Trophoblast cell (in vitro differentiated cells and primary cell): Measurements from ENCODE around the gene INHA.

ENCODE experiments used
- DNase-seq, 2 donors: peaks; one replicate each; pipeline ENCODE4 v3.0.0-alpha.2; 2016
- H2AFZ ChIP-seq: 2 replicates; pipeline ENCODE4 v1.6.1; 2013; ENCODE audit warnings: low read length, moderate library complexity, mild to moderate bottlenecking; ENCODE audit not compliant: insufficient read depth, poor library complexity
- H2AK5ac ChIP-seq: 2 replicates; pipeline ENCODE4 v1.6.1; 2013; ENCODE audit warnings: mild to moderate bottlenecking, low read length
- H2BK120ac ChIP-seq: 2 replicates; pipeline ENCODE4 v1.6.1; 2013; ENCODE audit warnings: low read length, mild to moderate bottlenecking, moderate library complexity; ENCODE audit not compliant: insufficient read depth, poor library complexity
- H2BK12ac ChIP-seq: 2 replicates; pipeline ENCODE4 v1.6.1; 2013; ENCODE audit warnings: mild to moderate bottlenecking, low read length, moderate library complexity
- H2BK5ac ChIP-seq: 2 replicates; pipeline ENCODE4 v1.6.1; 2013; ENCODE audit warnings: low read length, low read depth, moderate library complexity, mild to moderate bottlenecking; ENCODE audit not compliant: poor library complexity
- H3K14ac ChIP-seq: 2 replicates; pipeline ENCODE4 v1.6.1; 2013; ENCODE audit warnings: mild to moderate bottlenecking, low read length
- H3K18ac ChIP-seq: 2 replicates; pipeline ENCODE4 v1.6.1; 2013; ENCODE audit warnings: mild to moderate bottlenecking, low read length
- H3K23ac ChIP-seq: 2 replicates; pipeline ENCODE4 v1.6.1; 2013; ENCODE audit warnings: low read length
- H3K27ac ChIP-seq: 2 replicates; pipeline ENCODE4 v1.5.1; 2013; ENCODE audit warnings: low read depth, mild to moderate bottlenecking, inconsistent platforms, low read length, moderate library complexity
- H3K27me3 ChIP-seq: 2 replicates; pipeline ENCODE4 v1.6.1; 2013; ENCODE audit warnings: inconsistent platforms, mild to moderate bottlenecking, low read length, moderate library complexity; ENCODE audit not compliant: insufficient read depth
- H3K36me3 ChIP-seq, 2 experiments: 1 replicate in 1 of 2; 2 replicates in 1 of 2; pipeline ENCODE4 v1.6.1; 2013; ENCODE audit warnings: low read length in 2 of 2, mild to moderate bottlenecking in 2 of 2, moderate library complexity in 1 of 2; ENCODE audit not compliant: insufficient read depth in 2 of 2, control insufficient read depth in 1 of 2
- H3K4ac ChIP-seq: 2 replicates; pipeline ENCODE4 v1.6.1; 2013; ENCODE audit warnings: low read depth, mild to moderate bottlenecking, low read length, moderate library complexity
- H3K4me1 ChIP-seq, 2 experiments: 1 replicate in 1 of 2; 2 replicates in 1 of 2; pipeline ENCODE4 v1.6.1; 2013; ENCODE audit warnings: low read length in 2 of 2, mild to moderate bottlenecking in 2 of 2, moderate library complexity in 1 of 2; ENCODE audit not compliant: insufficient read depth in 2 of 2, control insufficient read depth in 1 of 2
- H3K4me2 ChIP-seq: 2 replicates; pipeline ENCODE4 v1.6.1; 2013; ENCODE audit warnings: inconsistent platforms, mild to moderate bottlenecking, low read length, moderate library complexity
- H3K4me3 ChIP-seq: 2 replicates; pipeline ENCODE4 v1.5.1; 2013; ENCODE audit warnings: mild to moderate bottlenecking, low read depth, low read length, inconsistent platforms
- H3K79me1 ChIP-seq: one replicate; pipeline ENCODE4 v1.6.1; 2013; ENCODE audit warnings: low read length
- H3K79me2 ChIP-seq: 2 replicates; pipeline ENCODE4 v1.6.1; 2013; ENCODE audit warnings: low read length, mild to moderate bottlenecking; ENCODE audit not compliant: control insufficient read depth, insufficient read depth, poor library complexity
- H3K9ac ChIP-seq: 2 replicates; pipeline ENCODE4 v1.6.1; 2013; ENCODE audit warnings: mild to moderate bottlenecking, low read length
- H3K9me3 ChIP-seq: 2 replicates; pipeline ENCODE4 v1.6.1; 2013; ENCODE audit warnings: low read depth, mild to moderate bottlenecking, control low read depth, inconsistent platforms, low read length; ENCODE audit not compliant: insufficient read depth
- H4K12ac ChIP-seq: 2 replicates; pipeline ENCODE4 v1.6.1; 2013; ENCODE audit warnings: low read depth, mild to moderate bottlenecking, low read length, moderate library complexity
- H4K8ac ChIP-seq: 2 replicates; pipeline ENCODE4 v1.6.1; 2013; ENCODE audit warnings: low read depth, mild to moderate bottlenecking, low read length, moderate library complexity
- H4K91ac ChIP-seq: one replicate; pipeline ENCODE4 v1.6.1; 2013; ENCODE audit warnings: low read depth, mild to moderate bottlenecking, low read length, moderate library complexity
- WGBS: extraction: QIAGEN DNeasy Blood & Tissue Kit; methylation state at CpG from one replicate; pipeline ENCODE4 v1.1.7; 2013; ENCODE audit warnings: missing lambda C conversion rate; ENCODE audit not compliant: insufficient read length, insufficient coverage; ENCODE audit errors: extremely low coverage; 5-methylcytosine and 5-hydroxymethylcytosine counted together

INHA gene

DNA sequence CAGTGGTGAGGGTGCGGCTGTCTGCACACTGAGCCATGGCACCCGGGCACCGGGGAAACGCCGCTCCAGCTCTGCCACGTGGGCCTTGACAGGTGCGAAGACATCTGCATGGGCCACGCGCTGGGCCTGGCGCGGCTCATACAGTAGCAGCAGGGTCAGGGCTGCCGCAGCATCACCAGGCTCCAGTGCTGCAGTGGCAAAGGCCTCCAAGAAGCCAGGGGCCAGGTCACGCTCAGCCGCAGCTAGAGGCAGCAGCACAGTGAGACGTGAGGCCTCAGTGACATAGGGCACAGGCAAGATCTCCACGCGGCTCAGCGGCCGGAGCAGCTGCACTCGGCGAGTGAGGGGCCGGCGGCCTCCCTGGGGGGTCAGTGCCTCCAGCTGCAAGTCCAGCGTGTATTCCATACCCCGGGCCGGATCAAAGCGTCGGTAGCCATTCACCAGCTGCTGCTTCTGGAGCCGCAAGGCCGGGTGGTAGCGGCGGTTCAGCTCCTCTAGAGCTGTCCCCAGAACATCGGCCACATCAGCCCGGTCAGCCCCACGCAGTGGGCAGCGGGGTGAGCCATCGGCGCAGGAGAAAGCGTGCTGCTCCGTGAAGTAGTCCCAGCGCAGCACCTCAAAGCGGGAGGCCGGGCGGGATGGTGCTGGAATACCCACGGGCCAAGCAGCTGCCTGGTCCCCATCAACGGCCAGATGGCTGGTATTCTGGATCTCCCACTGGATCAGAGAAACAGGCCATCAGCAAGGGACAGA is 32.0 kb upstream of the INHA start:
- H3K18ac ChIP-seq = no peak overlapping the region
- no peak overlapping the region for H4K8ac ChIP-seq
- H3K79me1 ChIP-seq = peaks cover 9% of the 10 kb centered on the region
- no peak overlapping the region for H2BK5ac ChIP-seq
- no peak overlapping the region for H3K23ac ChIP-seq
- no peak overlapping the region for H4K12ac ChIP-seq
- no peak overlapping the region for H3K14ac ChIP-seq
- H3K36me3 ChIP-seq = peaks cover 31 to 33% of the 10 kb centered on the region in 2 experiments
- H3K9ac ChIP-seq = no peak overlapping the region
- no peak overlapping the region for H2AK5ac ChIP-seq
- WGBS = no CpG with 5 or more reads among the region's 46 CpGs
- no peaks in the 10 kb centered on the region for H3K27me3 ChIP-seq
- H2BK120ac ChIP-seq = no peak overlapping the region
- H4K91ac ChIP-seq = no peak overlapping the region
- no peak overlapping the region for H2BK12ac ChIP-seq
- H2AFZ ChIP-seq = no peak overlapping the region
- no peak overlapping the region for H3K4me3 ChIP-seq
- DNase-seq = no peak
- peaks cover 8% of the 10 kb centered on the region for H3K79me2 ChIP-seq
- H3K27ac ChIP-seq = no peak overlapping the region
- no peak overlapping the region for H3K4ac ChIP-seq
- H3K4me1 ChIP-seq = peaks cover 10 to 28% of the 10 kb centered on the region in 2 experiments
- H3K9me3 ChIP-seq = no peaks in the 10 kb centered on the region
- no peak overlapping the region for H3K4me2 ChIP-seq

DNA sequence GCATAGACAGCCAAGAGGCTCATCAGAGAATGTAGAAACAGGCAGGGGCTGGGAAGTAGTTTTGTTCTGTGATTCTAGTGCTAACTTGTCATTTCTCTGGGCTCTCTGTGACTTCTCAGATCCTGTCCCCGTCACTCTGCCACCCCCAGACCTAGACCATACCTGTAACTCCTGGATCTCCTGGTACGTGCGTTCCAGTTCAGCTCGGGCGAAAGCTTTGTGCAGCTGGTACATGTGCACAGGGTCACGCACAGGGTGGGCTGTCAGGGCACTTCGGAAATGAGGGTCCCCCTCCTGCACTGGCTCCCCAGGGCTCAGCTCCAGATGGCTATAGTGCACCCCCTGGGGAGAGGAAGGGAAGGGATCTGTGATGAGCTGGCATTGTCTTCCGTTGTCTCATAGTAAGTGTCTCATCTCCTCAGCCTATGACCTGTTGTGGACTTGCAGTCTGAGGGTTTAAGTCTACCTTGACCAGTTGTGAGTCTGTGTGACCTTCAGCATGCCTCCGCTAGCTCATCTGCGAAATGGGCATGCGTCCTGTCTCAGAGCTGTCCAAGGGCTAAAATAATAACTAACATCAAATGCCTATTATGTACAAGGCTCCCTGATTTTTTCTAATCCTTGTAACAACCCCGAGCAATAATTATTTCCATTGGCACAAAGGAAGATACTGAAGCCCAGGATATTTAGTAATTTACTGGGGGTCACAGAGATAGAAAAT is 31.2 kb upstream of the INHA start:
- no peak overlapping the region for H4K91ac ChIP-seq
- no peak overlapping the region for H2AFZ ChIP-seq
- H2BK5ac ChIP-seq = no peak overlapping the region
- H3K36me3 ChIP-seq = peaks cover 31 to 33% of the 10 kb centered on the region in 2 experiments
- H3K9me3 ChIP-seq = no peaks in the 10 kb centered on the region
- DNase-seq = no peak
- peak overlapping the region; percentile 2 for H3K18ac ChIP-seq
- no peak overlapping the region for H3K23ac ChIP-seq
- H3K4me3 ChIP-seq = no peak overlapping the region
- H3K4me2 ChIP-seq = no peak overlapping the region
- peaks cover 9% of the 10 kb centered on the region for H3K79me1 ChIP-seq
- H3K27ac ChIP-seq = no peak overlapping the region
- no peak overlapping the region for H2BK12ac ChIP-seq
- no peak overlapping the region for H2AK5ac ChIP-seq
- H4K8ac ChIP-seq = no peak overlapping the region
- peaks cover 8% of the 10 kb centered on the region for H3K79me2 ChIP-seq
- no peak overlapping the region for H3K9ac ChIP-seq
- WGBS = no CpG with 5 or more reads among the region's 12 CpGs
- peaks cover 10 to 28% of the 10 kb centered on the region in 2 experiments for H3K4me1 ChIP-seq
- H2BK120ac ChIP-seq = no peak overlapping the region
- no peak overlapping the region for H4K12ac ChIP-seq
- H3K14ac ChIP-seq = no peak overlapping the region
- H3K4ac ChIP-seq = no peak overlapping the region
- H3K27me3 ChIP-seq = no peaks in the 10 kb centered on the region

DNA sequence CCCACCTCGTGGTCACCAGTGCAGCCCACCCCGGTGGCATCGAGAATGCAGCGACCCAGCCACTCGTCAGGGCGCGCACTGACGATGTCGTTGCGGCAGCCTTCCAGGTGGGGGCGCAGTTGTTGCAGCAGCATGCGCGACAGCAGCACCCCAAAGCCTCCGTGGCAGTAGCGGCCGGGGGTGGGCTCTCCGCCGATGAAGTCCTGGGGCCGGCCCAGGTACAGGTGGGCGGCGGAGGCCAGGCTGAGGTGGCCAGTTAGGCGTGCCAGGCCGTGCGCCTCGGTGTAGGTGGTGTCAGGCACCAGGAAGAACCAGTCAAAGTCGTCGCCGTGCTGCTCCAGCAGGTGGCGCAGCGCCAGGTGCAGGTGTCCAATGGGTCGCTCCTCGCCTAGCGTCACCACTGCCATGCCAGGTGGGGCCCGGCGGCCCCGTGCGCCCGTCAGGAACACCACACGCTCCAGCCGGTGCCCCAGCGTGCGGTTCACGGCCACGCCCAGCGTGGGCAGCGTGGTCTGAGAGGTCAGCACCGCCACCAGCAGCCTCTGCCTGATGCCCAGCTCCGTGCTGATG is 30.4 kb upstream of the INHA start:
- Histone ChIP-seq H2BK5ac (no peak overlapping the region), H3K23ac (no peak overlapping the region), H3K4me2 (peak overlapping the region; percentile 93), H2AFZ (no peak overlapping the region), H3K36me3 (peaks cover 31 to 33% of the 10 kb centered on the region in 2 experiments), H2AK5ac (no peak overlapping the region), H3K4me3 (peak overlapping the region; percentile 66), H3K9ac (no peak overlapping the region), H3K27ac (peak overlapping the region; percentile 5), H4K12ac (no peak overlapping the region), H4K91ac (no peak overlapping the region), H2BK12ac (no peak overlapping the region), H3K9me3 (no peaks in the 10 kb centered on the region), H3K4me1 (peaks cover 10 to 28% of the 10 kb centered on the region in 2 experiments), H3K14ac (no peak overlapping the region), H4K8ac (no peak overlapping the region), H3K79me1 (peaks cover 9% of the 10 kb centered on the region), H3K27me3 (no peaks in the 10 kb centered on the region), H2BK120ac (no peak overlapping the region), H3K18ac (no peak overlapping the region), H3K79me2 (peaks cover 8% of the 10 kb centered on the region), H3K4ac (no peak overlapping the region)
- no CpG with 5 or more reads among the region's 48 CpGs for WGBS
- peak; percentile 84 to 96 for DNase-seq

DNA sequence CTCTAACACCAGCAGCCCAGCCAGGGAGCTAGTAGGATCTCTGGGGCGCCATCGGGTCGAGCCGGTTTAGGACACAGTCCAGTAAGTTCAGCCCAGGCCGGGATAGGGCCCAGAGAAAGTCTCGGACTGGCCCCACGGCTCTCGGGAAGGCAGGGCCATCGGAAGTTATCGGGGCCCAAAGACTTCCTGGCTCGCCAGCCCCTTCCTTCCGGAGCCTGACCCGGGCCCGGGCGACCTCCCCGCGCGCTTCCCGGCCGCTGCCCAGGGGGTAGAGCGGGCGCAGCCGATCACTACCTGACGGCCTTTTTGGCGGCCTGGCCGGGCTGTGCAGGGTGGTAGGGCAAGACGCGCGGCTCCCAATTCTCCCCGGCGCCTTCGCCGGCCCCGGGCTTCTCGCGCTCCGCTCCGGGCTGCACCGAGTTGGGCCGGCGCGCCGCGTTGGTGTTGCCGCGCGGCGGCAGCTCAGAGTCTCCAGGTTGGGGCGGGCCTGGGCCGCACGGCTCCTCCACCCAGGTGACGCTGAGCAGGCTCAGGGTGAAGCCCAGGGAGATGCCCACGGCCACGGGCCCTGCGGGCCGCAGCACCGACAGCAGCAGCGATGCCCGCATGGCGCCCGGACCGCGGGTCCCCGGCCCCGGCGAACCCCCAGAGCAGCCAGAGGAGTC is 29.0 kb upstream of the INHA start:
- Histone ChIP-seq H3K27ac (peak overlapping the region; percentile 85), H3K18ac (peak overlapping the region; percentile 81), H3K4me2 (peak overlapping the region; percentile 93), H3K9me3 (no peaks in the 10 kb centered on the region), H4K12ac (peak overlapping the region; percentile 71), H4K91ac (peak overlapping the region; percentile 84), H3K4me1 (peaks cover 5 to 17% of the 10 kb centered on the region in 2 experiments), H3K4me3 (peak overlapping the region; percentile 92), H3K23ac (no peak overlapping the region), H2BK12ac (peak overlapping the region; percentile 41), H3K36me3 (peaks cover 31 to 33% of the 10 kb centered on the region in 2 experiments), H4K8ac (peak overlapping the region; percentile 82), H3K79me2 (peaks cover 8% of the 10 kb centered on the region), H2AK5ac (no peak overlapping the region), H2BK5ac (peak overlapping the region; percentile 82), H3K79me1 (peaks cover 7% of the 10 kb centered on the region), H2AFZ (peak overlapping the region; percentile 59), H3K9ac (peak overlapping the region; percentile 88), H3K4ac (peak overlapping the region; percentile 53), H3K27me3 (no peaks in the 10 kb centered on the region), H3K14ac (peak overlapping the region; percentile 88), H2BK120ac (peak overlapping the region; percentile 29)
- DNase-seq = peak; percentile 69 to 74
- WGBS = no CpG with 5 or more reads among the region's 66 CpGs
